Spinal cord (tissue), 10 donors: ENCODE measurements around the gene GTF3A. TPM values are rescaled to one million over a fixed set of nuclear protein-coding genes. Genes with fewer than 3 reads are reported as not detected.
"Not testable (repeated sequence)": the region's sequence is repeated elsewhere in the genome, so short reads cannot be mapped to it uniquely, and the experiment has no call there.

ENCODE experiments used
- DNase-seq, 6 donors: peaks; one replicate each; pipeline versions ENCODE4 v3.0.0 to v3.0.0-alpha.2; 2013 to 2015; ENCODE audit warnings: low spot score in 6 of 6, low read depth in 4 of 6
- H3K27ac ChIP-seq: one replicate; pipeline ENCODE4 v1.5.1; 2013; ENCODE audit warnings: low read depth, low read length, control low read depth
- H3K27me3 ChIP-seq: one replicate; pipeline ENCODE4 v1.6.1; 2013; ENCODE audit warnings: low read length; ENCODE audit not compliant: control insufficient read depth, insufficient read depth
- H3K36me3 ChIP-seq: one replicate; pipeline ENCODE4 v1.6.1; 2013; ENCODE audit warnings: low read length; ENCODE audit not compliant: control insufficient read depth, insufficient read depth
- H3K4me1 ChIP-seq: one replicate; pipeline ENCODE4 v1.6.1; 2013; ENCODE audit warnings: low read length; ENCODE audit not compliant: control insufficient read depth, insufficient read depth
- H3K4me3 ChIP-seq: one replicate; pipeline ENCODE4 v1.5.1; 2013; ENCODE audit warnings: low read depth, low read length, control low read depth
- H3K9me3 ChIP-seq: one replicate; pipeline ENCODE4 v1.6.1; 2013; ENCODE audit warnings: low read length; ENCODE audit not compliant: control insufficient read depth, insufficient read depth
- WGBS: methylation state at CpG from one replicate; pipeline ENCODE4 v1.1.5; 2013; ENCODE audit warnings: missing lambda C conversion rate; ENCODE audit not compliant: insufficient coverage; 5-methylcytosine and 5-hydroxymethylcytosine counted together
- polyA plus RNA-seq, 2 donors: library from polyadenylated mRNA; unstranded; fragments of 120-200 nt; gene quantifications; one replicate each; pipeline ENCODE4 v1.2.1, GENCODE V29; 2013; ENCODE audit not compliant: insufficient read length in 2 of 2
- total RNA-seq, 2 donors: library from RNA; depleted of rRNA in 1 of 2; stranded (reverse); fragments of 120-200 nt in 1 of 2; fragments of >200 nt in 1 of 2; gene quantifications; one replicate each; pipeline versions ENCODE4 v1.2.3 to v1.2.4, GENCODE V29; 2013 to 2014
- donor health status: healthy.

The GTF3A gene
- total and polyA plus RNA-seq, 4 donors: 77.4 to 162 (median 113) TPM

DNA sequence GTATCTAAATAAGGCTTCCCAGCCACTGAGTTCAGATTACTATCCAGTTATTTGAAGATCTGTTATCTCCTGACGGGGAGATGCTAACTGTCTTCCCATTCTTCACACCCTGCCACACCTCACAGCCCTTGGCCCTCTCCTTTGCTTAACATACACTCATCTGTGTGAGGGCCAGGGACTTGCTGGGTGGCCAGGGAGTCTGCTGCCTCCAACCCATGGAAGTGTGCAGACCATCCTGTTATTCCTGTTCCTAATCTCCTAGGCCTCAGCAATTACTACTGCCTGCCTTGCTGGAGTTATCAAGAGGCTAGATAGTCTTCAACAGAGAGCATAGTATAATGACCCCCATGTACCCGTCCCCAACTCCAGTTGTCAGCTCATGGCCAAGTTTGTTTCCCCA lies 36.2 kb upstream of the GTF3A start:
- Histone ChIP-seq H3K36me3 (no peaks in the 10 kb centered on the region), H3K27ac (no peak overlapping the region), H3K27me3 (no peaks in the 10 kb centered on the region), H3K4me3 (no peak overlapping the region), H3K4me1 (no peaks in the 10 kb centered on the region), H3K9me3 (no peaks in the 10 kb centered on the region)
- no peak for DNase-seq
- WGBS: 80% methylated on average over 1 of the region's 2 CpGs

DNA sequence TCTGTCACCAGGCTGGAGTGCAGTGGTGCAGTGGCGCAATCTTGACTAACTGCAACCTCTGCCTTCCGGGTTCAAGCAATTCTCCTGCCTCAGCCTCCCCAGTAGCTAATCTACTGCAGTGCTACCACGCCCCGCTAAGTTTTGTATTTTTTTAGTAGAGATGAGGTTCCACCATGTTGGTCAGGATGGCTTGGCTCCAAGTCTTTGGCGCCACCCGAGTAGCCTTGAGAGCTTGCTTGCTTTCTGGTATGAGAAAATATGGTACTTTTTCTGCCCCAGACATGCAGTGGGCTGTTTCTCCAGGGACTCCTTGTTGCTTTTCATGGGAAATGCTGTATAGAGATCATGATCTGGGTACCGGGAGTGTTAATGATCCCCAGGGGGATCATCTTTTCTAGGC lies 34.5 kb upstream of the GTF3A start:
- no peak overlapping the region for H3K4me3 ChIP-seq
- no peaks in the 10 kb centered on the region for H3K36me3 ChIP-seq
- peaks cover 3% of the 10 kb centered on the region for H3K27me3 ChIP-seq
- H3K4me1 ChIP-seq: no peaks in the 10 kb centered on the region
- no peak overlapping the region for H3K27ac ChIP-seq
- DNase-seq: no peak
- no peaks in the 10 kb centered on the region for H3K9me3 ChIP-seq
- 100% methylated on average over 2 of the region's 7 CpGs for WGBS

DNA sequence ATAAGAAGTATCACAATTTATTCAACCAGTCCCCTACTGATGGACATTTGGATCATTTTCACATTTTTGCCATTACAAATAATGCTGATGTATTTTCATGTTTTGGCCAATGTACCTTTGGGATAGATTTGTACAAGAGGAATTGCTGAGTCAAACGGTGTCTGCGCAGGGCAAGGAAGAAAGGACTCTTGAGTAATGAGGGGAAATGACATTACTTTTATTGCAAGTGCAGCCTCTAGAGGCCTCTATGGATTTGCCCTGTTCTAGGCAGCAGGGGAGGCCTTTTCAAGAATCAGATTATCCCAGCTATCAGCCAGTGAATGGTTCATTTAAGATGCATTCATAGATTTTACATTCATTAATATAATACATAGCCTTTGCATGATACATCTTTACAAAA lies 32.9 kb upstream of the GTF3A start:
- no peak overlapping the region for H3K4me3 ChIP-seq
- no peak overlapping the region for H3K27ac ChIP-seq
- no peaks in the 10 kb centered on the region for H3K36me3 ChIP-seq
- no peaks in the 10 kb centered on the region for H3K4me1 ChIP-seq
- WGBS: no CpG with 5 or more reads among the region's 2 CpGs
- DNase-seq: peak in 1 of 6 donors; percentile 5
- peaks cover 8% of the 10 kb centered on the region for H3K27me3 ChIP-seq
- no peaks in the 10 kb centered on the region for H3K9me3 ChIP-seq

DNA sequence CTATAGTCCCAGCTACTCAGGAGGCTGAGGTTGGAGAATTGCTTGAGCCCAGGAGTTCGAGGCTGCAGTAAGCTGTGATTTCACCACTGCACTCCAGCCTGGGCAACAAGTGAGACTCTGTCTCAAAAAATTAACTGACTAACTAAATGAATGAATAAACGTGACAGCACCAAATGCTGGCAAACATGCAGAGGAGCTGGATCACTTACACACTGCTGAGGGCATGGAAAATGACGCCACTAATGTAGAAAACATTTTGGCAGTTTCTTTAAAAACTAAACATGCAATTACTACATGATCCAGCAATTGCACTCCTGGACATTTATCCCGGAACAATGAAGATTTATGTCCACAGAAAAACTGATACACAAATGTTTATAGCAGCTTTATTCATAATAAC lies 31.3 kb upstream of the GTF3A start:
- WGBS: 84% methylated on average over 2 of the region's 4 CpGs
- Histone ChIP-seq H3K9me3 (no peaks in the 10 kb centered on the region), H3K27ac (no peak overlapping the region), H3K4me3 (no peak overlapping the region), H3K27me3 (peaks cover 8% of the 10 kb centered on the region), H3K4me1 (no peaks in the 10 kb centered on the region), H3K36me3 (no peaks in the 10 kb centered on the region)
- no peak for DNase-seq

DNA sequence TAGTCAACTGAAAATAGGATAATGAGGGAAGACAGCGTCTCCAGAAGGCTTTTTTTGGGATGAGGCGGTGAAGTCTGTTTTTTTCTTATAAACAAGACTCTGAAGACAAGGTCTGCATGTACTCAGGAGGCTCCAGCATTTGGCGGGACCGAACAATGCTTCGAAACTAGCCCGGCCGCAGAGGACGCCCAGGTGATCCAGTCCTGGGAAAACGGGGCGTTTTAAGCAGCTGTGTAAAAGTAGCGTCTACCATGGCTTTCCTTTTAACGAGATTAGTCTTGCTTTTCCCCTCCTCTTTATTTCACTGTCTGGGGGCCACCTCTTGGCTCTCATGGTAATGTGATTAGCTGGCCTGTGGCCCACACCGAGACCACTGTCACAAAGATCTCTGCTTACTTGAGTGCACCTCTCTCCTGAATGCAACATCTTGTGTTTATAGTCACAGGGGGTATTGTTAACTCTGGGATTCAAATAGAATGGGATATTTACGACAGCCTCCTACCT lies 29.4 kb upstream of the GTF3A start:
- H3K27ac ChIP-seq: no peak overlapping the region
- H3K27me3 ChIP-seq: peaks cover 8% of the 10 kb centered on the region
- no peak for DNase-seq
- no peaks in the 10 kb centered on the region for H3K4me1 ChIP-seq
- H3K9me3 ChIP-seq: no peaks in the 10 kb centered on the region
- H3K36me3 ChIP-seq: no peaks in the 10 kb centered on the region
- WGBS: 39% methylated on average over 11 of the region's 14 CpGs
- H3K4me3 ChIP-seq: no peak overlapping the region

DNA sequence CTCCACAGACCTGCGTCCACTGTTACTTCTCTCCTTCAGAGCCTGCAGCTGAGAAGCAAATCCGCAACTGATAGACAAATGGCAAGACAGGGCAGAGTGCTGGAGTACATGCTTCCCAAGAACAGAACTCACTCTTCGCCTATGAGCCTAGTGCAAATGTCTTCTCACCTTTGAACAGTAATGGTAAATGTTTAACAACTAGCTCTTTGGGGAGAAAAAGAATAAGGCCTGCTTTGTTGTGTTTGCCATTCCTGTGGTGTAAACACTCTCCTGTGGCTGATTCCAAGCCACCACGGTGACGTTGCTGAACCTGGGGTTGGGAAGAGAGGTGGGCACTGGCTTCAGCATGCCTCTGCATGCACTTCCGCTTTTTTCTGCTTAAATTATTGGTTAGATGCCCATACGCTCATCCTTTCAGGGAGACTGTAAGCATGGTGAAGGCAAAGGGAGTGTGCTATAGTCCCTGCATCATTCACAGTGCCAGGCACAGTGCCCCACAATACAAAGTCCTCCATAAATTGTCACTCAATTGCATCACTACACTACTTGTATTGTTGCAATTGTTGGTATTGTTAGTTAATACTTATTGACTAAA lies 28.1 kb upstream of the GTF3A start:
- WGBS: 63% methylated on average over 4 of the region's 7 CpGs
- no peaks in the 10 kb centered on the region for H3K9me3 ChIP-seq

DNA sequence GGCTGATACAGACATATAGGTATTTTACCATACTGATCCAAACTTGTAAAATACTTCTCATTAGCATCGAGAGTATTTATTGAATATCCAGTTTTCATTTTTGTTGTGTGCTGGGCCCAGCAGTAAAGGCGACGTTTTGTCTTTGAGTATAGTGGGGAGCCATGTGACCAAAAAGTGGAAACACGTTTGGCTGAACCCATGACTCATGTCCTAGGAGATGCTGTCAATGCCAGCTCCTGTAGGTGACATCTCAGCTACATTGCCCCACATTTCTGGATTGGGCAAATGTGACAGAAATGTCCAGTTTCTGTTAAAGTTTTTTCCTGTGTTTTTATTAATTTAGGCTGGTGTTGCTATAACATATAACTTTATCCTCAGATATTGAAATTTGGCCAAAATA lies 26.1 kb upstream of the GTF3A start:
- H3K27ac ChIP-seq: no peak overlapping the region
- 70% methylated on average over 3 of the region's 4 CpGs for WGBS
- no peak overlapping the region for H3K4me3 ChIP-seq
- H3K4me1 ChIP-seq: no peaks in the 10 kb centered on the region
- H3K9me3 ChIP-seq: no peaks in the 10 kb centered on the region
- no peak for DNase-seq
- no peaks in the 10 kb centered on the region for H3K36me3 ChIP-seq
- H3K27me3 ChIP-seq: peaks cover 8% of the 10 kb centered on the region

More for the DNA sequence above, 28.1 kb upstream of the GTF3A start:
- Histone ChIP-seq H3K4me1 (no peaks in the 10 kb centered on the region), H3K27ac (no peak overlapping the region), H3K36me3 (no peaks in the 10 kb centered on the region), H3K4me3 (no peak overlapping the region), H3K27me3 (peaks cover 8% of the 10 kb centered on the region)
- DNase-seq: no peak

DNA sequence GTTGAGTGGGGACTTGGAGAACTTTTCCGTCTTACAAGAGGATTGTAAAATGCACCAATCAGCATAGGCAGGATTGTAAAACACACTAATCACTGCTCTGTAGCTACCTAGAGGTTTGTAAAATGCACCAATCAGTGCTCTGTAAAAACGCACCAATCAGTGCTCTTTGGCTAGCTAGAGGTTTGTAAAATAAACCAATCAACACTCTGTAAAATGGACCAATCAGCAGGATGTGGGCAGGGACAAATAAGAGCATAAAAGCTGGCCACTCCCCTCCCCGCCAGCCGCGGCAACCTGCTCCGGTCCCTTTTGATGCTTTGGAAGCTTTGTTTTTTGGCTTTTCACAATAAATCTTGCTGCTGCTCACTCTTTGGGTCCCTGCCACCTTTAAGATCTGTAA lies 24.0 kb upstream of the GTF3A start:
- not testable (repeated sequence) for H3K4me1 ChIP-seq, H3K36me3 ChIP-seq, DNase-seq, H3K27me3 ChIP-seq, H3K27ac ChIP-seq, H3K4me3 ChIP-seq, H3K9me3 ChIP-seq
- 93% methylated on average over 4 of the region's 6 CpGs for WGBS

DNA sequence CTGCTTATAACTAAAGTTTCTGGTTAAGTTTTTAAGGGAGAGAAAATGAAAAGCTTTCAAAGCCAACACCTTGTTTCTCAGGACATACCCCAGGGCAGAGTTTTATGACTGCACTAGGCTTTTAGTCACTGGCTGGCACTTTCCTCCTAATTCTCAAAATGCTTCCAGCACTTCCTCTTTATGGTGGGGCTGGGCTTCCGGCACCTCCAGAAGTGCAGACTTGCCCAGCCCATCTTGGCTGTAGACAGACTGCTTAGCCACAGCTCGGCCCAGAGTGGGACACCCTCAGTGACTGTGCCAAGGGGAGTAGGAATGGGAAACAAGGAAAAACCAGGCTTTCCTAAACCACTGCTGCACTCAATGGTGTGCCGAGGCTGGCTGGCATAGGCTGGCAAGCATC lies 23.2 kb upstream of the GTF3A start:
- Histone ChIP-seq H3K4me3 (no peak overlapping the region), H3K27ac (no peak overlapping the region), H3K4me1 (no peaks in the 10 kb centered on the region), H3K27me3 (no peaks in the 10 kb centered on the region), H3K9me3 (no peaks in the 10 kb centered on the region), H3K36me3 (no peaks in the 10 kb centered on the region)
- DNase-seq: no peak
- WGBS: 38% methylated on average over 2 of the region's 3 CpGs

DNA sequence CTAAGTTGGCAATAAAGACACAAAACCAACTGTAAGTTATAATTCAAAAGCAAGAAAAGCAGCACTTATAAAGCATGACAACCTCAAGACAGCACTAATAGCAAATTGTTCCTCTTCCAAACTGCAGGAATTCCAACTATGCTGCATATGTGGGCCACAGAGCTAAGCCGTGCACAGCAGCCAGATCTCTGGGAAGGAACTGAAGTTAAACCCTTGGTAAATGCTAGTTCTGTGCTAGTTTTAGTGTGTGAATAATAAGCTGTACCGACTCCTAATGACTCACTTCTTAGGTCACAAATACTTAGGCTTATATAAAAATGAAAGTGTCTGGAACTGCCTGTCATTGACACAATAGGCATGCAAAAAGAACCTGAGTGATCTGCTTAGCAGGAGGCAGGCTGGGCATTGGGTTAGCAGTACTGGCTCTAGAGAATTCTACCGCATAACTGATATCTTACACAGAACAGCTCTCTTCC lies 21.2 kb upstream of the GTF3A start:
- no peak overlapping the region for H3K27ac ChIP-seq

More for the DNA sequence above, 21.2 kb upstream of the GTF3A start:
- no peaks in the 10 kb centered on the region for H3K27me3 ChIP-seq
- no peak overlapping the region for H3K4me3 ChIP-seq
- H3K4me1 ChIP-seq: no peaks in the 10 kb centered on the region
- DNase-seq: no peak
- no peaks in the 10 kb centered on the region for H3K9me3 ChIP-seq
- no peaks in the 10 kb centered on the region for H3K36me3 ChIP-seq
- WGBS: 86% methylated on average over 1 of the region's 3 CpGs
